MV-4-11 (cell line): ENCODE measurements around the gene LRRC10B.

Source experiments
- DNase-seq: peaks from one replicate; lab custom pipeline; 2025; lab: John Stamatoyannopoulos, UW

Gene LRRC10B

DNA sequence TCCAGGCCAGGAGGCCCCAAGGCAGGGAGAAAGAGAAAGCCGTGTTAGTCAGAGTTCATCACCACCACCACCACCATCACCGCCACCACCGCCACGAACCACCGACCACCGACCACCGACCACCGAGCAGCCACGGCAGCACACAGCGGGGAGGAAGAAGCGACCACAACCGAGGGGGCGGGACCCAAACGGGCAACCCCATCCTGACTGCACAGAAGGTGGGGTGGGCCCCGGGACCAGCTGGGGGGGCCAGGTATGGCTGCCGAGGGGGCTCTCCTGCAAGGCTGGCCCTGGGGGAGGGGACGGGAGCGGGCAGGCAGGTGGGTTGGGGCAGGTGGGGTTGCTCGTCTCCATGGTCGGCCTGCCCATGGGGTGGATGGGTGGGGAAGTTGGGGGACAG lies 38.1 kb downstream of the LRRC10B start:
- no peak for DNase-seq

DNA sequence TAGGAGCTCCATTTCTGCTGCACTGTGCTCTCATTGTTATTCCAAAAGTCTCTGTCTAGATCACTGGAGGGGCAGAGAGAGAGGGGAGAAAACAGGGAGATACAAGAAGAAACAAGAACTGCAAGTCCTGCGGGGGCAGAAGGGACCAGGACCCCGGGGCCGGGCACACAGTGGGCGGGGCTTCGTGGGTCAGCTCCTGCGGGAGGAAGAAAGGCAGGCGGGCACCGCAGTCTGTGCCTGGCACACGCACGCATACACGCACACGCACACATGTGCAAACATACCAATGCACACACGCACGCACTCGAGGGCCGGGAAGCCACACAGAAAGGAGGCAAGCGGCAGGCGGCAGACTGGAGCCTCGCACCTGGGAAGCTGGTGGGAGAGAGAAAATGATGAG lies 38.7 kb downstream of the LRRC10B start:
- DNase-seq: no peak

DNA sequence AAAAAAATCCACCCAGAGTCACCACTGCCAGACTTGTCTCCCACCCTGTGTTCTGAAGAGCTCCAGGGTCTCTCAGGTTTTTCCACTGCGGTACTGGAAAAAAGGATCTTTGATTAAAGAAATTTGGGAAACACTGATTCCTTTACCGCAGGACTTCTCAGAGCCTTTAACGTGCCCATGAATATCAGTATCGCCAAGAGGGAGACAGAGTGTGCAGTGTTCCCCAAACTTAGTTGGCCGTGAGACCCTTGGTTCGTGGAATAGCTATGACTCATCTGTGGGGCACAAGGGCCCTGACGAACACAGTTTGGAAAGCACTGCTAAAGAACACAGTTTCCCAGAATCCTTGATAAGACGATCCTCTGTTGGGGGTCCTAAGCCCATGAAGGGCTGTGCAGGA lies 40.6 kb downstream of the LRRC10B start:
- no peak for DNase-seq

- DNase-seq: no peak
These were observed 41.4 kb downstream of the LRRC10B start for GRCh38 chr11:61549662-61550568.

DNA sequence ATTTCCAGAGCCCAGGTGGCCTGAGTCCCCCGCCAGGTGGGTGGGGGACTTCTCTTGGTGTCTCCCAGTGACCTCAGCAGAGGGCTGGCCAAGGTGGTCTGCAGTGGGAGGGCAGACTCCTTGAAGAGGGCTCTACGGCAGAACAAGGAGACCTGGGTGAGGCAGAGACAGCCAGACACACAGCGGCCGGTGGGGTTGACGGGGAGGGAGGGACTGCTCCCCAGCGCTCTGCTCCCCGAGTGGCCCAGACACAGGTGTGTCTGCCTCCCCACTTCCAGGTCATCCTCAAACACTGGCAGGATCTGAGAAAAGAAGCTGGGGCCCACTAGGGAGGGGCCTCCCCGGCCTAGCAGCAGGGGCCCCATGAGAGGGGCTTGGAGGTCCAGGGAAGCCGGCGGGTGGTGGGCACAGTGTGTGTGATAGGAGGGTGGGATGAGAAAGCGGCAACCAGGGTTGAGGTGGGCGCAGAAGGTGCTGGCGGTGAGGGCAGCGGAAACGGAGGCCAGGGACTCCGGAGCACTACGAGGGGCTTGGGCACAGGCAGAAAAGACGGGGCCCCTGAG lies 42.2 kb downstream of the LRRC10B start:
- DNase-seq: no peak

DNA sequence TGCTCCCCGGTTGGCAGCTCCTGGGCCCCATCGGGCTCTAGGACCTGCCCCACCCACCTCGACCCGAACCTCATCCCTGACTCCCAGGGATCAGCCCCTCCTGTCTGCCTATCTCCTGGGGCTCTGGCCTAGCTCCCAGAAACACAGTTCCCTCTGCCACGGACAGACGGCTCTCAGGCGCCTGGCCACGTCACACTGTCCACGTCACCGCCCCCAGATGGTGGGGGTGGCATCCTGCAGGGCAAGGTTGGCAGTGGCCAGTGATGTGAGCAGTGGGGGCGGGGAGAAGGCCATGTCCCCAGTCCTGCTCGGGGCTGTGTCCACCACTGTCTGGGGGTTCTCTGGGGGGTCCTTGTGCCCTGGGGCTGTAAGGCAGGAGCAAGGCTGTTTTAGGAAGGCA lies 43.1 kb downstream of the LRRC10B start:
- DNase-seq: no peak

- no peak for DNase-seq
These were observed 43.6 kb downstream of the LRRC10B start for GRCh38 chr11:61552108-61552635.

- DNase-seq: no peak
These were observed 45.0 kb downstream of the LRRC10B start for GRCh38 chr11:61553373-61554171.

GRCh38 chr11:61554172-61554988 lies 45.8 kb downstream of the LRRC10B start:
- no peak for DNase-seq

GRCh38 chr11:61555051-61555969 lies 46.8 kb downstream of the LRRC10B start:
- DNase-seq: no peak

DNA sequence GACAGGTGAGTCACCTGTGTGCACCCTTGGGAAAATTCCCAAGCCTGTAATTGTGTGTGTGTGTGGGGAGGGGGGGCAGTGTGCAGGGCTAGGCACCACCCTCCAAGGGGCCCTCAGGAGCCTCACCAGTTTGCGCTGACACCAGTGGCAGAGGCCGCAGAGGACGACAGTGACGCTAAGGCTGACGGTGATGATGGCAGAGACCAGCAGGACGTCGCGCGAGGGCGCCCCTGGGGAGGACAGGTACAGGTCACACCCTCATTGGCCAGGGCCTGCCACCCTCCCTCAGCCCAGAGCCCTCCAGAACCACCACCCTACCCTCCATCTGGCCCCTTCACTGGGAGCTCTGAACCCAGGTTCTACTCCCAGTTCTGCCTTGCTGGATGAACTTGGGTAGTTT lies 47.4 kb downstream of the LRRC10B start:
- no peak for DNase-seq

- no peak for DNase-seq
These were observed 48.1 kb downstream of the LRRC10B start for GRCh38 chr11:61556621-61557020.
